22Rv1 (cell line): ENCODE measurements around the gene FHOD1.

Source experiments
- CTCF ChIP-seq: fragments of 450-650 bp; IDR thresholded peaks from 2 replicates; pipeline ENCODE4 v1.5.1; 2017; ENCODE audit warnings: mild to moderate bottlenecking
- ZFX ChIP-seq: fragments of 450-650 bp; IDR thresholded peaks from 2 replicates; pipeline ENCODE4 v1.6.1; 2017; ENCODE audit warnings: antibody characterized with exemption, borderline replicate concordance

DNA sequence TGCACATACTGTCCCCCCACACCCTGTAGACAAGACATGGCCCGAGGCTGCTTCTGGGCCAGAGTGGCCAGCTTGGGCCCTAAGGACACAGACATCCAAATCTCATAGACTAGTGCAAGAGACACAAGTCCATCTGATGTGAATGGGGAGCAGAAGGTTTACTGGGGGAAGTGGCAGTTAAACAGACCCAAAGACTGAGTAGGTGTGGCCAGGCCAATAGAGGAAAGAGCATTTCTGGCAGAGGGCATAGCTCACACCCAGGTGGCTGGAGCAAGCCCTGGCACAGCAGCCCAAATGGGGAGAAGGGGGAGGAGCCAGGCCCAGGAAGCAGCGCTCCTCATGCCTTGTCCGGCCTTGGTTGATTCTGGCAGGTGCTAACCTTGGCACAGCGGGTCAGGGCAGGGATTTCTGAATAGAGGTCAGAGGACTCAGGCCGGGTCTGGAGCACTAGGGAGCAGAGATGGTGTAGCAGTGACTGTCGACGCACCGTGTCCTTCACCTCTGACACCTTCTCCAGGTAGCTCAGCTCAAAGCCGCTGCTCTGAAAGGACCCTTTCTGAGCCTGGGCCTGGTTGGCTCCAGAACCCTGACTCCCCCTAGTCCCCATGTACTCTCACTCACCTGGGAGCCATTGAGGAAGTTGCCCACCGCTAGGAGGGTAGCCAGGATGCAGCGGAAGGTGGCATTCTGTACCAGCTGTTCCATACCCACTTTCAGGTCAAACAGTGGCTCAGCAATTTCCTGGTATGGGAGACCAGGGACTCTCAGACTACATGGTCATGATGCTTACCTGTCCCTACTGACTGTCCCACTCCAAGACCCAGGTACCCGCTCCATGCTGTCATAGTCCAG is 16.2 kb downstream of the FHOD1 start:
- TF ChIP-seq CTCF (no peak), ZFX (no peak)
